Measurements from ENCODE around the gene FAM204A.

The FAM204A gene

DNA sequence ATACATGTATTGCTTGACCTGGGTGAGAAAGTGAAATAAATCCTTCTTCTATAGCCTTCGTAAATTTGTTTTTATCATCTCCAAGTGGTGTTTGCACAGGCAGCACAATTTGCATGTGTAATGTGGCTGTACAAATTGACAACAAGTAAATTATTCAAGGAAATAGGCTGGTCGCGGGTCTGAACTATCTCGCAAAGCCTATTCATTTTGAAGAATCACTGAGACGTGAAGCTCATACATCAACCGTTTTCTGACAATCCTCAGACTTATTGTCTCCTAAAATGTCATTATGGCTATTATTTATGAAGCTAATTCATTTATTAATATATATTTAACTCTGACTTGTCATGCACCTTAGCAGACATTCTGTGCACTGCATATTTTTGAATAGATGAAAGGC, 16.2 kb upstream of the FAM204A start:
- no peak overlapping the region for H3K4me2 ChIP-seq (ENCODE audit: low read depth, low read length, poor library complexity, severe bottlenecking)
- H3K79me2 ChIP-seq (ENCODE audit: insufficient read depth, low read length): no peaks in the 10 kb centered on the region
- no peak for TF ChIP-seq EZH2phosphoT487 (IDR thresholded peaks at IDR 0.05; ENCODE audit: borderline replicate concordance)
- TF ChIP-seq, protein P1, sequence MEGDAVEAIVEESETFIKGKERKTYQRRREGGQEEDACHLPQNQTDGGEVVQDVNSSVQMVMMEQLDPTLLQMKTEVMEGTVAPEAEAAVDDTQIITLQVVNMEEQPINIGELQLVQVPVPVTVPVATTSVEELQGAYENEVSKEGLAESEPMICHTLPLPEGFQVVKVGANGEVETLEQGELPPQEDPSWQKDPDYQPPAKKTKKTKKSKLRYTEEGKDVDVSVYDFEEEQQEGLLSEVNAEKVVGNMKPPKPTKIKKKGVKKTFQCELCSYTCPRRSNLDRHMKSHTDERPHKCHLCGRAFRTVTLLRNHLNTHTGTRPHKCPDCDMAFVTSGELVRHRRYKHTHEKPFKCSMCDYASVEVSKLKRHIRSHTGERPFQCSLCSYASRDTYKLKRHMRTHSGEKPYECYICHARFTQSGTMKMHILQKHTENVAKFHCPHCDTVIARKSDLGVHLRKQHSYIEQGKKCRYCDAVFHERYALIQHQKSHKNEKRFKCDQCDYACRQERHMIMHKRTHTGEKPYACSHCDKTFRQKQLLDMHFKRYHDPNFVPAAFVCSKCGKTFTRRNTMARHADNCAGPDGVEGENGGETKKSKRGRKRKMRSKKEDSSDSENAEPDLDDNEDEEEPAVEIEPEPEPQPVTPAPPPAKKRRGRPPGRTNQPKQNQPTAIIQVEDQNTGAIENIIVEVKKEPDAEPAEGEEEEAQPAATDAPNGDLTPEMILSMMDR (conservative IDR thresholded peaks at IDR 0.05; ENCODE audit: low read length): no peak
- H3K27me3 ChIP-seq (ENCODE audit: insufficient read depth, low read length, poor library complexity, severe bottlenecking): no peaks in the 10 kb centered on the region
- H3K4me3 ChIP-seq (ENCODE audit: low read length, poor library complexity, severe bottlenecking): no peak overlapping the region
- no peaks in the 10 kb centered on the region for H4K20me1 ChIP-seq (ENCODE audit: insufficient read depth, low read length, poor library complexity, severe bottlenecking)
- H2AFZ ChIP-seq (ENCODE audit: low read length): no peak overlapping the region
- H3K4me1 ChIP-seq (ENCODE audit: insufficient read depth, low read length, poor library complexity, severe bottlenecking): no peaks in the 10 kb centered on the region
- H3K9ac ChIP-seq (ENCODE audit: low read depth, low read length, poor library complexity, severe bottlenecking): no peak overlapping the region
- H3K9me2 ChIP-seq (replicated peaks; ENCODE audit: low read depth, low read length): no peaks in the 10 kb centered on the region
- H3K36me3 ChIP-seq (ENCODE audit: insufficient read depth, low read length): no peaks in the 10 kb centered on the region
- no peaks in the 10 kb centered on the region for H3F3A ChIP-seq (ENCODE audit: low read depth)
- no peaks in the 10 kb centered on the region for H3K9me3 ChIP-seq (ENCODE audit: insufficient read depth, low read depth, low read length)

DNA sequence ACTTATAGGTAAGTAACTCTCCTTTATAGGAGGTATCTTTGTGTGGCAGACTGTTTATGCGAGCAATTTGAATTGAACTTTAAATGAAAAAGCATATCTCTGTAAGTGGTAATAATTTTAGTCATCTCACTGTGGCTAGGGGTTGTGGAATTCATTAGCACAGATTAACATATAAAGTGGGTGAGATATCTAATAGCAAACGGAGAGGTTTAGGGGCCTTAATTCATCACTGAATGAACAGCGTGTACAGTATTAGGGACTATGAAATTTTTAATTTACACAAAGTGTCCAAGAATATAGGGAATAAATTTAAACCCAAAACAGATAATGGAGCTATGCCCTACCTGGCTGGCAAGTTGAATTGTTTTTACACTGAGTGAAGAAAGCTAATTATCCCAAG, 15.7 kb upstream of the FAM204A start:
- TF ChIP-seq, protein P1 (conservative IDR thresholded peaks at IDR 0.05; ENCODE audit: low read length): no peak
- TF ChIP-seq EZH2phosphoT487 (IDR thresholded peaks at IDR 0.05; ENCODE audit: borderline replicate concordance): no peak
- H3K9me3 ChIP-seq (ENCODE audit: insufficient read depth, low read depth, low read length): no peaks in the 10 kb centered on the region
- no peaks in the 10 kb centered on the region for H3K36me3 ChIP-seq (ENCODE audit: insufficient read depth, low read length)
- no peak overlapping the region for H2AFZ ChIP-seq (ENCODE audit: low read length)
- no peaks in the 10 kb centered on the region for H3K9me2 ChIP-seq (replicated peaks; ENCODE audit: low read depth, low read length)
- H4K20me1 ChIP-seq (ENCODE audit: insufficient read depth, low read length, poor library complexity, severe bottlenecking): no peaks in the 10 kb centered on the region
- H3K4me2 ChIP-seq (ENCODE audit: low read depth, low read length, poor library complexity, severe bottlenecking): no peak overlapping the region
- no peaks in the 10 kb centered on the region for H3K4me1 ChIP-seq (ENCODE audit: insufficient read depth, low read length, poor library complexity, severe bottlenecking)
- H3K9ac ChIP-seq (ENCODE audit: low read depth, low read length, poor library complexity, severe bottlenecking): no peak overlapping the region
- peaks cover 5% of the 10 kb centered on the region for H3K27me3 ChIP-seq (ENCODE audit: insufficient read depth, low read length, poor library complexity, severe bottlenecking)
- H3F3A ChIP-seq (ENCODE audit: low read depth): no peaks in the 10 kb centered on the region
- H3K4me3 ChIP-seq (ENCODE audit: low read length, poor library complexity, severe bottlenecking): no peak overlapping the region
- H3K79me2 ChIP-seq (ENCODE audit: insufficient read depth, low read length): no peaks in the 10 kb centered on the region

DNA sequence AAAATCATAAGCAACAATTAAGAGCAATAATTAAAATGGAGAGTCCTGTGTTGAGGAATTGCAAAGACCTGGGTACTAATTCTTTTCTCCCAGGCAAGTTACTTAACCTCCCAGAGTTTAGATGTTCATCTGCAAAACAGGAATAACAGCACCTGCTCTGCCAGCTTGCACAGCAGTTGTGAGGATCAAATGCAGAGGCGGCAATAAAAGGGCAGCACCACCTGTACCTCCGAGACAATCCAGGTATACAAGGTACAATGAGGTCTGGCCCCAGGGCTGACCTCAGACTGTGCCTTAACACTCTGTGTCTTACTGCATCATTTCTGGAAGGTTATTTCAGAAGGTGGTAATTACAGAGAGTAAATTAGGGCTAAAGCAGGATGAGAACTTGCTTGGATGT, 14.5 kb upstream of the FAM204A start:
- Histone ChIP-seq H2AFZ (ENCODE audit: low read length) (no peak overlapping the region), H3K79me2 (ENCODE audit: insufficient read depth, low read length) (no peaks in the 10 kb centered on the region)
- no peak for TF ChIP-seq EZH2phosphoT487 (IDR thresholded peaks at IDR 0.05; ENCODE audit: borderline replicate concordance)
- TF ChIP-seq, protein P1 (conservative IDR thresholded peaks at IDR 0.05; ENCODE audit: low read length): no peak

More for the DNA sequence above, 14.5 kb upstream of the FAM204A start:
- H3K4me3 ChIP-seq (ENCODE audit: low read length, poor library complexity, severe bottlenecking): no peak overlapping the region
- H4K20me1 ChIP-seq (ENCODE audit: insufficient read depth, low read length, poor library complexity, severe bottlenecking): no peaks in the 10 kb centered on the region
- no peaks in the 10 kb centered on the region for H3K36me3 ChIP-seq (ENCODE audit: insufficient read depth, low read length)
- H3K9me3 ChIP-seq (ENCODE audit: insufficient read depth, low read depth, low read length): no peaks in the 10 kb centered on the region
- no peaks in the 10 kb centered on the region for H3F3A ChIP-seq (ENCODE audit: low read depth)
- no peak overlapping the region for H3K4me2 ChIP-seq (ENCODE audit: low read depth, low read length, poor library complexity, severe bottlenecking)
- no peaks in the 10 kb centered on the region for H3K4me1 ChIP-seq (ENCODE audit: insufficient read depth, low read length, poor library complexity, severe bottlenecking)
- peaks cover 6% of the 10 kb centered on the region for H3K27me3 ChIP-seq (ENCODE audit: insufficient read depth, low read length, poor library complexity, severe bottlenecking)
- H3K9ac ChIP-seq (ENCODE audit: low read depth, low read length, poor library complexity, severe bottlenecking): no peak overlapping the region
- H3K9me2 ChIP-seq (replicated peaks; ENCODE audit: low read depth, low read length): no peaks in the 10 kb centered on the region

Measured in Loucy (cell line).